Progenitor cell of endocrine pancreas (in vitro differentiated cells): Measurements from ENCODE around the gene COL23A1. TPM values are rescaled to one million over a fixed set of nuclear protein-coding genes. Genes with fewer than 3 reads are reported as not detected.

Experiments used
- DNase-seq: peaks from one replicate; pipeline ENCODE4 v3.0.0; 2021; ENCODE audit warnings: low spot score; ENCODE audit not compliant: unreplicated experiment
- H3K27ac Mint-ChIP-seq: 2 replicates; pipeline ENCODE4 v1.8.0; 2021; ENCODE audit warnings: mild to moderate bottlenecking, moderate library complexity, mixed read lengths
- H3K27me3 Mint-ChIP-seq: 2 replicates; pipeline ENCODE4 v1.8.0; 2021; ENCODE audit warnings: mixed read lengths
- H3K36me3 Mint-ChIP-seq: 2 replicates; pipeline ENCODE4 v1.8.0; 2022; ENCODE audit warnings: mixed read lengths; ENCODE audit not compliant: insufficient read depth
- H3K4me1 Mint-ChIP-seq: 2 replicates; pipeline ENCODE4 v1.8.0; 2021; ENCODE audit warnings: low read depth, mixed read lengths
- H3K4me3 Mint-ChIP-seq: 2 replicates; pipeline ENCODE4 v1.8.0; 2021; ENCODE audit warnings: low read depth, mild to moderate bottlenecking, moderate library complexity, mixed read lengths
- H3K9me3 Mint-ChIP-seq: 2 replicates; pipeline ENCODE4 v1.8.0; 2021; ENCODE audit warnings: low read depth, mixed read lengths
- CTCF ChIP-seq: fragments of 200-600 bp; sonication (generic); IDR thresholded peaks from one replicate; pipeline ENCODE4 v1.5.0; 2021; ENCODE audit warnings: antibody characterized with exemption, mild to moderate bottlenecking; ENCODE audit not compliant: unreplicated experiment
- total RNA-seq: library from RNA; stranded (reverse); gene quantifications from 2 replicates; pipeline ENCODE4 v1.2.1, GENCODE V29; 2021

The COL23A1 gene
- total RNA-seq, 1 donor from 2014 or later, result 0.36 TPM

DNA sequence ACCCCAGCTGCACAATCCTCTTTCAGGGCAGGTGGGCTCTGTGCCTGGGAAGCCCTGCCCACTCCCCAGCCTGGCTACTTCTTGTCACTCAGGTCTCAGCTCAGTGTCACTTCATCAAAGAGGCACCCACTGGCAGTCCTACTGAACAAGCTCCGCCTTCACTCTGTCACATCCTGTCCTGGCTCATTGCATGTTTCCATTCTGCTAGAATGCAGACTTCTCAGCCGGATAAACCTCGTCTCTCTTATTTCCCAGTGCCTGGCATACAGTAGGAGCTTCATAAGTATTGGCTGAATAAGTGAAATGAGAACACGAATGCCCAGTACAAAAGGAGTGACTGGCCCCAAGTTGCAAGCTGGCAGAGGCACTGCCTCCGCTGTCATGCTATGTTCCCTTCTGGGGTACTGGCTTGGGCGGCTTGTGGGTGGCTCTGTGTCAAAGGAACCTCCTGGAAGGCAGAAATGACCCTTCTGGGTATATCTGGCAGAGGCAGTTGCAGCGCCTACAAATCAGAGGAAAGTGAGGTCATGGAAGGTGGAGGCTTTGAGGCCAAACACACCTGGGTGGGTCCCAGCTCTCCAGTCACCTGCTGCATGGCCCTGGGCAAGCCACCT, 259.3 kb downstream of the COL23A1 start:
- Mint-ChIP-seq H3K4me1 (peaks cover 2% of the 10 kb centered on the region), H3K4me3 (no peak overlapping the region), H3K27me3 (peaks cover 3% of the 10 kb centered on the region), H3K27ac (no peak overlapping the region), H3K9me3 (no peaks in the 10 kb centered on the region), H3K36me3 (no peaks in the 10 kb centered on the region)
- TF ChIP-seq CTCF, result no peak
- no peak for DNase-seq

GRCh38 chr5:178328826-178329730, 261.1 kb downstream of the COL23A1 start:
- Mint-ChIP-seq H3K9me3 (no peaks in the 10 kb centered on the region), H3K27ac (no peak overlapping the region), H3K4me3 (no peak overlapping the region), H3K27me3 (peaks cover 12% of the 10 kb centered on the region), H3K36me3 (no peaks in the 10 kb centered on the region), H3K4me1 (peaks cover 2% of the 10 kb centered on the region)
- no peak for TF ChIP-seq CTCF
- DNase-seq, result no peak

DNA sequence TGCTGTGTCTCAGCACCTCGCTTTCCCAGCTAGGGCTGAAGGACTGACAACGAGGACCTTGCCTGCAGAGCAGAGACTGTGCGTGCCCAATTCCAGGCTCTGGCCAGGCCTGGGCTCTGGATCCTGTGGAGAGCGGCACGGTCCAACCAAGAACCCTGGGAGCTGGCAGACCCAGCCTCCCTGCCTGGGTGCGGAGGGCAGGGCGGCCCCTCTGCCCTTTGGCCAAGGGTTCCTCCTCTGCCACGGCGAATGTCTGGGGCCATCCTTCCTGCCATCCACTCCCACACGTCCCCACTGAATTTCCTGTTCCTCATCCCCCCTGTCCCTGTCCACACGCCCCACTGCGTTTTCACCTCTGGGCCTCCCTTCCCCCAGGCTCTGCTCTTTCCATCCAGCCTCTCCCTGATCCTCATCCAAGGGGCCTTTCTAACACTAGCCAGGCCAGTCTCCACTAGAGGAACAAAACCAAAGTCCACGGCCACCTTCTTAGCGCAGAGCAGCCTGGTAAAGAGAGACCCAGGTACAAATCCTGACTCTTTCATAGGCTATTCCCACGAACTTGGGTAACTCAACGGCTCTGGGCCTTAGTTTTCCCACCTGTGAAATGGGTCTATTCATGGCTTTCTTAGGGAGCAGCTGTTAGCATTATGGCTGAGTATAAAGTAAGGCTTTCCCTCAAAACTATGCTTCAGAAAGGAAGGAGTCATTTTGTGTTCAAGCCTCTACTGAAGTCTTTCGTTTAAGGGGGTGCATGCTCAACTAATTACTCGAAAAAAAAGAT, 262.1 kb downstream of the COL23A1 start:
- no peak overlapping the region for H3K27ac Mint-ChIP-seq

GRCh38 chr5:178327446-178327845, 262.7 kb downstream of the COL23A1 start:
- no peak overlapping the region for H3K4me3 Mint-ChIP-seq
- H3K27me3 Mint-ChIP-seq, result peaks cover 12% of the 10 kb centered on the region
- no peaks in the 10 kb centered on the region for H3K9me3 Mint-ChIP-seq
- no peak overlapping the region for H3K27ac Mint-ChIP-seq
- no peak for TF ChIP-seq CTCF
- no peak for DNase-seq
- peaks cover 2% of the 10 kb centered on the region for H3K4me1 Mint-ChIP-seq
- H3K36me3 Mint-ChIP-seq, result no peaks in the 10 kb centered on the region

More for the DNA sequence above, 262.1 kb downstream of the COL23A1 start:
- no peaks in the 10 kb centered on the region for H3K36me3 Mint-ChIP-seq
- no peak overlapping the region for H3K4me3 Mint-ChIP-seq
- H3K9me3 Mint-ChIP-seq, result no peaks in the 10 kb centered on the region
- TF ChIP-seq CTCF, result no peak
- peaks cover 12% of the 10 kb centered on the region for H3K27me3 Mint-ChIP-seq
- DNase-seq, result no peak
- peaks cover 2% of the 10 kb centered on the region for H3K4me1 Mint-ChIP-seq

DNA sequence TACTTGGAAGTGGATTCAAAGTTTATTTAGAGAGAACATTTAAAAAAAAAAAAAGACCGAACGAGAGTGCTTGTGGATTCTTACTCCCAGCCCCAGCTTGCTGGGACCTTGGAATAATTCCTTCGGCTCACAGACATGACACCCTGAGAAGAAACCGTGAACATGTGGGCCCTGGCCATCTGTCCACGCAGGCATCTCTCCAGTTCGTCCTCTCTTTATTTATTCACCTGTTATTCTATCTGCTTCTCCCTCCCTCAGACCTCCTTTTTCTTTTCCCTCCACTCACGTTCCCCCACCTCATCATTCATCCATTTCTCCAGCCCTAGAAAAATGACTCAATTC, 263.8 kb downstream of the COL23A1 start:
- Mint-ChIP-seq H3K36me3 (no peaks in the 10 kb centered on the region), H3K9me3 (no peaks in the 10 kb centered on the region), H3K27me3 (peaks cover 12% of the 10 kb centered on the region), H3K4me1 (peaks cover 2% of the 10 kb centered on the region), H3K27ac (no peak overlapping the region), H3K4me3 (no peak overlapping the region)
- no peak for DNase-seq
- TF ChIP-seq CTCF, result no peak
